Spleen (tissue), 11 donors: ENCODE results near the gene STK33. TPM values are rescaled to one million over a fixed set of nuclear protein-coding genes. Genes with fewer than 3 reads are reported as not detected.

ENCODE experiments used
- DNase-seq: peaks from one replicate; pipeline ENCODE4 v3.0.0-alpha.2; 2020
- H3K27ac ChIP-seq, 8 donors: fragments of 200-600 bp; sonication (generic) in 7 of 8; 1 replicate in 4 of 8; 2 replicates in 4 of 8; pipeline versions ENCODE4 v1.5.0 to v1.8.0; 2016 to 2021; ENCODE audit warnings: inconsistent platforms in 4 of 8, mild to moderate bottlenecking in 4 of 8, moderate library complexity in 1 of 8
- H3K27me3 ChIP-seq, 7 donors: fragments of 200-600 bp; sonication (generic) in 6 of 7; replicated peaks in 1 of 7; 1 replicate in 4 of 7; 2 replicates in 3 of 7; pipeline versions ENCODE4 v1.5.0 to v1.8.0; 2016 to 2021; ENCODE audit warnings: inconsistent platforms in 3 of 7, mild to moderate bottlenecking in 1 of 7
- H3K36me3 ChIP-seq, 6 donors: fragments of 200-600 bp; sonication (generic) in 5 of 6; 1 replicate in 4 of 6; 2 replicates in 2 of 6; pipeline versions ENCODE4 v1.5.0 to v1.8.0; 2016 to 2021; ENCODE audit warnings: inconsistent platforms in 2 of 6
- H3K4me1 ChIP-seq, 6 donors: fragments of 200-600 bp; sonication (generic) in 5 of 6; 1 replicate in 3 of 6; 2 replicates in 3 of 6; pipeline versions ENCODE4 v1.5.0 to v1.8.0; 2016 to 2021; ENCODE audit warnings: inconsistent platforms in 3 of 6
- H3K4me3 ChIP-seq, 8 donors: fragments of 200-600 bp; sonication (generic) in 7 of 8; 1 replicate in 4 of 8; 2 replicates in 4 of 8; pipeline versions ENCODE4 v1.5.0 to v1.8.0; 2016 to 2021; ENCODE audit warnings: inconsistent platforms in 4 of 8, mild to moderate bottlenecking in 4 of 8, moderate library complexity in 2 of 8
- H3K9me3 ChIP-seq, 8 donors: fragments of 200-600 bp; sonication (generic) in 7 of 8; 1 replicate in 4 of 8; 2 replicates in 4 of 8; pipeline versions ENCODE4 v1.5.0 to v1.8.0; 2016 to 2021; ENCODE audit warnings: inconsistent platforms in 4 of 8
- POLR2A ChIP-seq, 3 donors: fragments of 450-650 bp; IDR thresholded peaks; one replicate each; pipeline ENCODE4 v1.5.1; 2017; ENCODE audit warnings: antibody characterized with exemption in 3 of 3, mild to moderate bottlenecking in 1 of 3
- POLR2AphosphoS5 ChIP-seq, 3 donors: sonication (generic); formaldehyde crosslinking; IDR thresholded peaks; one replicate each; pipeline ENCODE4 v1.5.1; 2017; ENCODE audit warnings: antibody characterized with exemption in 3 of 3
- WGBS, 5 donors: extraction: QIAGEN DNeasy Blood & Tissue Kit in 3 of 5; methylation state at CpG; one replicate each; pipeline versions ENCODE4 v1.1.5 to v1.1.7; 2013 to 2018; 5-methylcytosine and 5-hydroxymethylcytosine counted together
- intact Hi-C: fragments of 100-400 bp; cut with DNase I; formaldehyde crosslinking; loops from one replicate; pipeline ENCODE4 v1.15.0; 2023; ENCODE audit warnings: low total_unique reads
- polyA plus RNA-seq, 3 donors: library from polyadenylated mRNA; stranded (reverse); fragments of 200-250 nt; gene quantifications; one replicate each; pipeline ENCODE4 v1.2.1, GENCODE V29; 2013
- total RNA-seq, 7 donors: library from RNA; depleted of rRNA in 3 of 7; stranded (reverse); fragments of >200 nt in 3 of 7; fragmentation: NEBNext Ultra II Directional in 4 of 7; extraction: Animal tissue kit (Norgen Biotek cat#: 25700) in 4 of 7; gene quantifications; one replicate each; pipeline versions ENCODE4 v1.1.0 to v1.2.1, GENCODE V29; 2016 to 2021
- TF ChIP-seq, protein P1 (sequence below), 11 experiments: fragments of 200-600 bp in 7 of 11; fragments of 450-650 bp in 4 of 11; sonication (generic) in 4 of 11; IDR thresholded peaks in 8 of 11; conservative IDR thresholded peaks in 3 of 11; 1 replicate in 7 of 11; 2 replicates in 4 of 11; pipeline versions ENCODE4 v1.4.0 to v1.8.0; 2016 to 2021; ENCODE audit warnings: antibody characterized with exemption in 11 of 11, inconsistent platforms in 4 of 11, mild to moderate bottlenecking in 1 of 11
- donor health status: healthy with polysubstance abuse.
- donor health status: DM: no; HTN: no; CAD: no; lungs with moderate emphysema.
- donor health status: DM: no; HTN: no; CAD: no.
- donor health status: Bipolar disorder and iron deficiency.
- donor health status: healthy.
- donor health status: DM: no; HTN: no; CAD: no.
- donor health status: DM: yes; HTN: yes; CAD: no.

Gene STK33
- total and polyA plus RNA-seq, 10 donors = 1.6 to 8.1 (median 3.8) TPM

DNA sequence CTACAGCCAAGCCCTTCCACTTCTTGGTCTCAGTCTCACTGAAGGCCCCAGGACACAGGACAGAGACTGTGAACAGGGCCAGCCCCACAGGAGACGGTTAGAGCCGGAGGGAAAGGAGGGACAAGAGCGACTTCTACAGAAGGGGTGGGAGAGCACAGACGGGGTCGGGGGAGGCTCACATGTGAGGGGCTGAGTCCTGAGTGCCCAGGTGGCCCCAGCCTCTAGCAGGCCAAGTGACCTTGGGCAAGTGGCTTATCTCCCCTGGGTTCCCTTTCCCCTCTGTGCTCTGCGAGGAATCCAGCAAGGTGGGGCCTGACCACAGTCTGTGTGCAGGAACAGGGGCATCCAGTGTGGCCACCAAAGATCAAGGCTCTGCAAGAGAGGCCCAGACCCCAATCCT, 227.7 kb downstream of the STK33 start:
- Histone ChIP-seq H3K4me3 (no peak overlapping the region), H3K4me1 (no peaks in the 10 kb centered on the region), H3K27me3 (no peaks in the 10 kb centered on the region), H3K9me3 (no peaks in the 10 kb centered on the region), H3K36me3 (no peaks in the 10 kb centered on the region), H3K27ac (no peak overlapping the region)
- WGBS, 5 donors = 68 to 96% (median 87%) methylated on average over 5 to 6 of the region's 6 CpGs
- TF ChIP-seq POLR2AphosphoS5 (IDR thresholded peaks at IDR 0.05) (no peak), POLR2A (IDR thresholded peaks at IDR 0.05) (no peak)
- TF ChIP-seq, protein P1, sequence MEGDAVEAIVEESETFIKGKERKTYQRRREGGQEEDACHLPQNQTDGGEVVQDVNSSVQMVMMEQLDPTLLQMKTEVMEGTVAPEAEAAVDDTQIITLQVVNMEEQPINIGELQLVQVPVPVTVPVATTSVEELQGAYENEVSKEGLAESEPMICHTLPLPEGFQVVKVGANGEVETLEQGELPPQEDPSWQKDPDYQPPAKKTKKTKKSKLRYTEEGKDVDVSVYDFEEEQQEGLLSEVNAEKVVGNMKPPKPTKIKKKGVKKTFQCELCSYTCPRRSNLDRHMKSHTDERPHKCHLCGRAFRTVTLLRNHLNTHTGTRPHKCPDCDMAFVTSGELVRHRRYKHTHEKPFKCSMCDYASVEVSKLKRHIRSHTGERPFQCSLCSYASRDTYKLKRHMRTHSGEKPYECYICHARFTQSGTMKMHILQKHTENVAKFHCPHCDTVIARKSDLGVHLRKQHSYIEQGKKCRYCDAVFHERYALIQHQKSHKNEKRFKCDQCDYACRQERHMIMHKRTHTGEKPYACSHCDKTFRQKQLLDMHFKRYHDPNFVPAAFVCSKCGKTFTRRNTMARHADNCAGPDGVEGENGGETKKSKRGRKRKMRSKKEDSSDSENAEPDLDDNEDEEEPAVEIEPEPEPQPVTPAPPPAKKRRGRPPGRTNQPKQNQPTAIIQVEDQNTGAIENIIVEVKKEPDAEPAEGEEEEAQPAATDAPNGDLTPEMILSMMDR (IDR thresholded peaks at IDR 0.05 in 8 of 11, conservative IDR thresholded peaks at IDR 0.05 in 3 of 11) = no peak
- DNase-seq = peak; percentile 73
- intact Hi-C loops = no loop called here

DNA sequence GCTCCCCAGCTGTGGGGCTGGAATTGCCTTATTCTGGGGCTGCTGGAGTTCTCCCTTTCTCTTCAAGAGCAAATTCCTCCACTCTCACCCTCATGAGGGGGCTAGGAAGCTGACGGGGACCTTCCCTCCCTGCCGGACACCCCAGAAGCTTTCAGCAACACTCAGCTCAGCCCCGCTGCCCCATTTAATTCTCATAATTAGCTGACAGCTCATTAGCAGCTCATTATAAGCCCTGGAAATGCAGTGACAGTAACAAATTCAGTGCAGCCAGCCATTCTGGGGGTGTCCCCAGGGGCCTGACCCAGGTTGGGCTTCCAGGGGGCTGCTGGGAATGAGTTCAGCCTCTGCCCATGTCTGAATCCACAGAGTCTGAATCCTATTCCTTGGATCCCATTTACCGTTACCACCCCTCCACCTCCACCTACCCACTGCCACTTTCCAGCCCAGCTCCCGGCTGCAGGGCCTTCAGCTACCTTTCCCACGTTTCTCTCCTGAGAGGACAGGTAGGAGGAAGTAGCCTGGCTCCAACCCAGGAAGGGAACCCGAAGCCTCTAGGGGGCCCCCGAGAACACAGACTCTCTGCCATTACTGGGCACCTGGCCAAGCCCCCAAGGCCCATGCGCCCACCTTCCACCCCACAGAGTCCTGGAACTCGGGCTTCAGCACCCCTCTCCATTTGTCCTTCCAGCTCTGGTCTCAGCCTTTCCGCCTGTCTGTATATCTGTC, 228.6 kb downstream of the STK33 start:
- no peaks in the 10 kb centered on the region for H3K9me3 ChIP-seq
- H3K27ac ChIP-seq = no peak overlapping the region
- DNase-seq = peak; percentile 63
- no peaks in the 10 kb centered on the region for H3K36me3 ChIP-seq
- no peak for TF ChIP-seq POLR2A (IDR thresholded peaks at IDR 0.05)
- no peak overlapping the region for H3K4me3 ChIP-seq
- H3K4me1 ChIP-seq = no peaks in the 10 kb centered on the region
- H3K27me3 ChIP-seq = no peaks in the 10 kb centered on the region
- 67 to 78% (median 76%) methylated on average over 11 of the region's 11 CpGs for WGBS, 5 donors
- intact Hi-C loops = no loop called here

DNA sequence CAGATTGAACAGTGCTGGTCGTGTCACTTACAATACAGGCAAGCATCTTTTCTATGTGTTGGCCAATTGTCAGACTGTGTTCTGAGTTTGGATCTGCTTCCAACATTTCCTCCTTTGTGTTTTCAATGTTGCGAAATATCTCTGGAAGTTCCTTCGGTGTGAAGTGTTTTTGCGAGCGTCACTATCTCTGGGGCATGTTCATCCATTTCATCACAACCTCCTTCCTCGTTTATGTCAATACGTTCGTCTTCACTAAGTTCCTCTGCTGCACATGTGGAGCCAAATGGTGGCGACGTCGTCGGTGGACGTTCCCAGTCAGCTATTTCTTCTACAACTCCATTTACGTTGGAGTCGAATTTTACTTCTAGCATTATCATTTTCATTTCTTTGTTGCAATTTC, 230.1 kb downstream of the STK33 start:
- no peaks in the 10 kb centered on the region for H3K4me1 ChIP-seq
- DNase-seq = peak; percentile 52
- no peak overlapping the region for H3K27ac ChIP-seq
- no peaks in the 10 kb centered on the region for H3K27me3 ChIP-seq
- TF ChIP-seq POLR2A (IDR thresholded peaks at IDR 0.05) = no peak
- no peak for TF ChIP-seq POLR2AphosphoS5 (IDR thresholded peaks at IDR 0.05)
- TF ChIP-seq, protein P1 (IDR thresholded peaks at IDR 0.05 in 8 of 11, conservative IDR thresholded peaks at IDR 0.05 in 3 of 11) = no peak
- H3K9me3 ChIP-seq = no peaks in the 10 kb centered on the region
- 45 to 79% (median 62%) methylated on average over 15 of the region's 15 CpGs for WGBS, 5 donors
- H3K36me3 ChIP-seq = no peaks in the 10 kb centered on the region
- H3K4me3 ChIP-seq = no peak overlapping the region
- intact Hi-C loops = no loop called here

DNA sequence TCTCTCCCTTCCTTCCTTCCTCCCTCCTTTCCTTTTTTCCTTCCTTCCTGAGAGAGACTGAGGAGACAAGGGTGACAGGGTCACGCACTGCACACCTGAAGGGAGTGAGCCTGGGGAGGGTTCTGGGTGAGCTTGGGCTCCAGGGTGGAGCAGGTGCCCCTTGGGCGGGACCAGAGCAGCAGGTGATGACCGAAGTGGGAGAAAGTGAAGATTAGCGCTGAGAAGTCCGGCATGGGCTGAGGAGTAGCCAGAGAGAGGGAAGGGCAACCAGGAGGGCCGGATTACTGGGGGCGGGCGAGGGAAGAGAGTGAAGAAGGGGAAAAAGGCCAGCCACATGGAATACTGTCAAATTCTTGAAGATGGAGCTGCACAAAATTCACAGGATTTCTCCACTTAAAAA, 231.1 kb downstream of the STK33 start:
- Histone ChIP-seq H3K27me3 (no peaks in the 10 kb centered on the region), H3K4me1 (no peaks in the 10 kb centered on the region), H3K27ac (no peak overlapping the region), H3K36me3 (no peaks in the 10 kb centered on the region), H3K4me3 (no peak overlapping the region), H3K9me3 (no peaks in the 10 kb centered on the region)
- peak; percentile 53 for DNase-seq
- 80 to 92% (median 85%) methylated on average over 8 of the region's 8 CpGs for WGBS, 5 donors
- TF ChIP-seq, protein P1 (IDR thresholded peaks at IDR 0.05 in 8 of 11, conservative IDR thresholded peaks at IDR 0.05 in 3 of 11) = no peak
- TF ChIP-seq POLR2A (IDR thresholded peaks at IDR 0.05) (no peak), POLR2AphosphoS5 (IDR thresholded peaks at IDR 0.05) (no peak)
- intact Hi-C loops = no loop called here
